HG02970 (cell line): ENCODE measurements around the gene SLC22A23.

Source experiments
- ATAC-seq: cut with Tn5 transposase; IDR thresholded peaks from one replicate; pipeline ENCODE4 v1.9.1; 2021; ENCODE audit warnings: mild to moderate bottlenecking, moderate library complexity, moderate number of reproducible peaks; ENCODE audit not compliant: unreplicated experiment, low FRiP score

Gene SLC22A23

GRCh38 chr6:3291987-3292386 is 164.9 kb downstream of the SLC22A23 start:
- ATAC-seq, result no peak

- no peak for ATAC-seq
Observed at GRCh38 chr6:3291346-3291745, 165.5 kb downstream of the SLC22A23 start.

DNA sequence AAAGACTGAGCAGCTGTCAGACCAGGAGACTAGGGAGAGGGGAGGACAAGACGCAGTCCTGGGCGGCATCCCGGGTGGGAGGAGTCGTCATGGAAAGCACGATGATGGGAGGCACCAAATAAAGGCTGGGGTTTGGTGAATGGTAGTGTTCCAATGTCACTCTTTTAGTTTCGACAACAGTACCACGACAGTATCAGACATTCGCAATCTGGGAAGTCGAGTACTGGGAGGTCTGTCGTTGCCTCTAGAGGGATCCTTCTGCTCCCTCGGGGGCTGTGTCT is 166.0 kb downstream of the SLC22A23 start:
- ATAC-seq, result no peak

- no peak for ATAC-seq
Observed at GRCh38 chr6:3290149-3290930, 166.5 kb downstream of the SLC22A23 start.

DNA sequence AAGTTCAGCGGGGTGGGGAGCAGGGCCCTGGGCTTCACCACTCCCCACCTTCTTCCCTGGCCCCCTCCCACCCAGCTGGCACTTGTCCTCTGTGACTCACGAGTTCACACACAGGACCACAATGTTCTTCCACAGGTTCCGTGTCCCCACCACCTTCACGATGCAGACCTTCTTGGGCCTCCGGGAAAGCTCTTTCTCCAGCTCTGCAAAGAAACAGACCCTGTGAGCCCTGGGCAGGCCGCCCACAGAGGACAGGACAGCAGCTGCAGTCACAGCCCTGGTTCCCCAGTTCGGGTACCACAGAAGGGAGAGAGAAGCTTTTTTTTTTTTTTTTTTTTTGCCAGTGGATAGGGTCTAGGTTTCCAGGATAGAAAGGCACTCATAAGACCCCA is 167.2 kb downstream of the SLC22A23 start:
- ATAC-seq, result no peak

GRCh38 chr6:3288711-3289663 is 167.9 kb downstream of the SLC22A23 start:
- ATAC-seq, result no peak

DNA sequence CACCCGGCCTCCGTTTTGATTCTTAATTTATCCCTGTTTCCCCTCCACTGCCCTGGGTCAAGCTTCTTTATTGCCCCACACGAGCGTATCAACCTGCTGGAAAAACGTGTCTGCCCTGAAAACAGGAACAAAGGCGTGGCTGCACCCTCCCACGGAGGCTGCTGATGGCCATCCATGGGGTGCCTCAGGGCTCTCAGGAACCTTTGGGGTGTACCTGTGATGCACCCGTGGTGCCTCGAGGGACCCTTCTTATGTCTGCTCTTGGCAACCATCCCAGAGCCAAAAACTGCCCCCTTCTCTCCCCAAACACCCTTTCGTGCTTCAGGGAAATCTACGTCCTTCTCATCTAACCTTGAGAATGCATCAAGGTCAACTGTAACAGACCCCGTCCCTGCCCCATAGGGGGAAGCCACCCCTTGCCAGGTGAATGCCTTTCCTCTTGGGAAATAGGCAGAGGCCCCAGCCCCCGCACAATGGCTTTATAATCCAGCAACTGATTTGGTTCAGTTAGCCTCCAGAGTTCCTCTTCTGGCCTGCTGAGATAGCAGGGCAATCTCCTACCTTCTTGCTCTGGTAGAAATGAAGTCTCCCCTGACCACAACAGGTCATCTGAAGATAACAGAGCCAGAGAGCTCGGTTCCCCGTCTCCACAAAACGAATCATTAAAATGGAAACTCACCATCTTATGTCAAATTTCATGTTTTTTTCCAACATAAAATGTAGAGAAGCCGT is 168.7 kb downstream of the SLC22A23 start:
- no peak for ATAC-seq

- ATAC-seq, result no peak
Observed at GRCh38 chr6:3287308-3287707, 169.5 kb downstream of the SLC22A23 start.

DNA sequence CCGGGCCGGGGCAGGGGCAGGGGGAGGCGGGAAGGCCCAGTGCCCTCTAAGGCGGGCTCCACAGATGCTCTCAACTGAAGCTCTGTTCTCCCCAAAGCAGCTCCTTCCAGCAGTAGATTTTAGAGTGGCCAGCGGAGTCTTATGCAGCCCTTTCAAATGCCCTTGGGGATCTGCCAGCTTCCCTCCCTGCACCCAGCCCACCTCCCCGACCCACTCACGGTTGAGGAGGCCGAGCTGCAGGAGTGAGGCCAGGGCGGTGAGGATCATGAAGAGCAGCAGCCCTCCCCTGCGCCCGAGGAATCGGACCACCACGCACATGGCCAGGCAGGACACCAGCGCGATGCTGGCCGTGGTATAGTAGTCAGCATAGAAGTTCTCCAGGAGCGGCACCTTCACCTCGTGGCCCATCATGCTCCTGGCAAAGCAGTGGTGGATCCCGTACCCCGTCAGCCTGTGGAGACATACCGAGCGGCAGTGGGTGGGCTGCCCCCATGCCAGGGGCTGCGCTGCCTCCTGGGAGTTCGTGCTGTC is 170.1 kb downstream of the SLC22A23 start:
- no peak for ATAC-seq

GRCh38 chr6:3285732-3286131 is 171.1 kb downstream of the SLC22A23 start:
- ATAC-seq, result no peak

DNA sequence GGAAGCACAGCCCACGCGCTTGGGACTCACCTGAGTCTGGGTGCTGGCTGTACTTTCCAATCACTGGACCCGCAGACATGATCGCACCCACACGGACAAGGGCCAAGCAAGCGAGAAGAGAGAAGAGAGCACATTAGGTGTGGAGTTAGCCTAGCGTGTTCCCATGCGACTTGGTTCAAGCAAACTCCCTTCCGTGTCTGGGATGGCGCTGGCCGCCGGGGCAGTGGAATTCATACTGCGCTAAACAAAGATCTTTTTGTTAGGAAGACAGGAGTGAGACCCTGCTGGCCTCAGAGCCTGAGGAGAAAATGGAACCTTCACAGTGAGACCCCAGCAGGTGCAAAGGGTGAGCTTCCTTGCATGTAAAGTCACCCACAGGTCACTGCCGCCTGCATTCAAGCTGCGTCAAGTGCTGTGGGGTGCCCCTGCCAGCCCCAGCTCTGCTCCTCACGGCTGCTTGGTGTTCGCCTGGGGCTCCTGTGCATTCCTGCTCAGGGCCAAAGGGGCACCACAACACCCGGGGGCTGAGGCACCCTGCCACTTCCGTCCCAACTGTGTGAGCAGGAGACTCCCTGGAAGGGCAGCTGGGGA is 171.7 kb downstream of the SLC22A23 start:
- no peak for ATAC-seq

DNA sequence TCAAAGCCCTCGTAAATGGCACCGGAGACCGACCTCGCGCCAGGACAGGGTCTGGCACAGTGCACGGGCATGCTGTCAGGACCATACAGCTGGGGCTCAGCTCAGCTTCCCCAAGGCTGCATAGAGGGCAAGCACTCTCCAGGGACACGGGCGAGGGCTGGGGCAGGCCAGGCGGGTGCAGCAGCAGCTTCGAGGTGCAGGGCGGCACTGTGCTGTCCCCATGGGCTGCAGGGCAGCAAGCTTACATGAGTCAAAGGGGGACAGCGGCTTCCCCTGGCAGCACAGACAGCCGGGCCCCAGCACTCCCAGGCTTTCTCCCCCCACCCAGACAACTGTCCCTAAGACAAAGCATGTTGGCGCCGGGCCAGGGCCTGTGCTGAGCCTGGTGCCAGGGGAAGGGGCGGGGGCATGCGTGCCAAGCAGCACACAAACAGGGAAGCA is 172.4 kb downstream of the SLC22A23 start:
- no peak for ATAC-seq

GRCh38 chr6:3283641-3284435 is 173.0 kb downstream of the SLC22A23 start:
- no peak for ATAC-seq

DNA sequence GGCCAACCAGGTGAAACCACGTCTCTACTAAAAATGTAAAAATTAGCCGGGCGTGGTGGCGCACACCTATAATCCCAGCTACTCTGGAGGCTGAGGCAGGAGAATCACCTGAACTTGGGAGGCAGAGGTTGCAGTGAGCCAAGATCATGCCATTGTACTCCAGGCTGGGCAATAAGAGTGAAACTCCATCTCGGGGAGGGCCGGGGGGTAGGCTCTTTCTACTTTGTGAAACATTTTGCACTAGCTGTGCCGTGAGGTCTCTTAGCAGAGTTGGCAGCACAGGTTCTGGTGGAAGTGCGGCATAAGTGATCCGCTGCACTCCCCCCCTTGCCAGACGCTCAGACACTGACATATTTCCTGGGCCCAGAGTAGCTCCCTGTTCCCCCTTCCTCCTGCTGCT is 173.6 kb downstream of the SLC22A23 start:
- ATAC-seq, result no peak

DNA sequence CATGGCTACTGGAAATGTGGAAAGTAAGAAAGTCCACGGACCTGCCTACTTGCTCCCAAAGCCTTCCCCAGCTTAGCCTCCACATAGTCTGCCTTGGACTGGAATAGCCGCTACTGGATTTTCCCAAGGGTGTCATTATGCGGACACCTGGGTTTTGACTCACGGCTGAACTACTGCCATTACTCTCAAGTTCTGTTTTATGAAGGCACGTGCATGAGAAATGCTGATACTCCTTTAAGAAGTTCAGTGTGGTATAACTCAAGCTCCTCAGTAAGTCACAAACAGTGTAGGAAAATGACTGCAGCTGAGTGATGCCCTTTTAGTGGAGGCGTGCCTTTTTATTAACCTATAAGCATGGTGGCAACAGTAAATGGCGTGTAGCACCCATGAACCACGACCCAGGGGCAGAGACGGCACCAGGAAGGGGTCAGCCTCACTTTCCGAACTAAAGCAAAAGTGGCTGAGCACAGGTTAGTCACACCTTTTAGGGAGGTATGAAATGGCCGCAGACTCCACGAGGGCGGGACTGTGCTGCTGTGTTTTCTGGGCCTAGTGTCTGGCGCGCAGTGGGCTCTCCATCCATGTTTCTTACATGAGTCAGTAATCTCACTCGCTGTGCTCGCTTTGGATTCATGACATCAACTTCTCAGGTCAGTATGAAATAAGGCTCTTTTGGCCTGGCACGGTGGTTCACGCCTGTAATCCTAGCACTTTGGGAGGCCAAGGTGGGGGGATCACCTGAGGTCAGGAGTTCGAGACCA is 174.2 kb downstream of the SLC22A23 start:
- no peak for ATAC-seq

DNA sequence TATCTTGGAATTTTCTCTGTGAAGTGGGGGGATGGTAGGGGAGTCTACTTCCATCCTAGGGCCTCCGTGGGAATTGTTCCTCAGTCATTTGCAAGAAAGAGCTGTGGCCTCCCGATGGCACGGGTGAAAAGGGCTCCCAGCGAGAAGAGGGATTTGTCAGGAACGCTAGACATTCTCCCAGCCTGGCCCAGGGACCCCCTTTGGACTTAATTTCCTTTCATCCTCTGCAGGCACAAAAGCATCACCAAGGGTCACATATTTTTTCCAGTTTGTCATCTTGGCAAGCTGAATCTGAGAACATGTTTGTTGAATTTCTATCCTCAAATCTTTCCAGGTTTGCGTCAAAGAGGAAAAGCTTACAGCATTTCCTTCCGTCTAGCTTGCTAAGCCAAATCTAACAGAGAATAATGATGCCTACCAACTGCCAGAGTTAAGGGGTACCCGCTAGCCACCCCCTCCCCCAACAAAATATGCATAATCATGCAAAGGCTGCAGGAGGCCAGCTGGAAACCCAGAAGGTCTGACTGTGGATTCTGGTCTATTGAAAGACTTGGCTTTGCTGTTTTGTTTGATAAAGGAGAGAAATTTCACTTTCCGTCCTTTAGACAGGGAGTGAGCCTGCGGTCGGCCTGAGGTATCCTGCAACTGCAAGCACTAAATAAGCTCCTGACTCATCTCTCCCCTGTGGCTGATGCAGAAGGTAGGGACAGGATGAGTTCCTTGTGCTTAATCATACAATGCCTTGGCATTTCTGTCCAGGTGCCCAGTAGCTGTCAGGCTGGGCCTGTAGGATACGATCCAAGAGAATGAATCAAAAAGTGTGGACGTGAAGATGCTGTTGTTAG is 175.0 kb downstream of the SLC22A23 start:
- ATAC-seq, result no peak

GRCh38 chr6:3280866-3281465 is 175.9 kb downstream of the SLC22A23 start:
- no peak for ATAC-seq

GRCh38 chr6:3280091-3280490 is 176.8 kb downstream of the SLC22A23 start:
- ATAC-seq, result no peak
